ENCODE measurements around the gene MPZL3.
A peak's percentile ranks its signal among the peaks of the same experiment; 100 is the strongest.
"Not testable (repeated sequence)": the region's sequence is repeated elsewhere in the genome, so short reads cannot be mapped to it uniquely, and the experiment has no call there.

MPZL3 gene

GRCh38 chr11:118211006-118211405 is 41.2 kb downstream of the MPZL3 start:
- DNase-seq, result no peak

GRCh38 chr11:118210323-118210722 is 41.8 kb downstream of the MPZL3 start:
- no peak for DNase-seq

- DNase-seq, result no peak
Measured at GRCh38 chr11:118209033-118209432, 43.1 kb downstream of the MPZL3 start.

DNA sequence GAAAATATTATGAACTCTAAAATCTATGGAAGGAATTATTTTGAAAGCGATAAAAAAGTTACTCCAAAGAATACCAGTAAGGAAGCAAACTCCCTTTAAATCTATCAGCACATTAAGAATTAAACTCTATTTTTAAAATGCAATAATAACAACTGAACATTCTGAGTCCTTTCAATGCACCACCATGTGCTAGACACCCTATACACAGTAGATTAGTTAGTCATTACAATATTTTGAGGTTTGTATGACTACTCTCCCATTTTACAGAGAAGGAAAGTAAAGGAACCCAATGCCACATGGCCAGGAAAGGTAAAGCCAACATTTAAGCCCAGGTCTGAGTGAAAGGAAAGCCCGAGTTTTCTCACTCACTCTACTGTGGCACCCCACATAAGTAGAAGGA is 45.1 kb downstream of the MPZL3 start:
- DNase-seq, result no peak

DNA sequence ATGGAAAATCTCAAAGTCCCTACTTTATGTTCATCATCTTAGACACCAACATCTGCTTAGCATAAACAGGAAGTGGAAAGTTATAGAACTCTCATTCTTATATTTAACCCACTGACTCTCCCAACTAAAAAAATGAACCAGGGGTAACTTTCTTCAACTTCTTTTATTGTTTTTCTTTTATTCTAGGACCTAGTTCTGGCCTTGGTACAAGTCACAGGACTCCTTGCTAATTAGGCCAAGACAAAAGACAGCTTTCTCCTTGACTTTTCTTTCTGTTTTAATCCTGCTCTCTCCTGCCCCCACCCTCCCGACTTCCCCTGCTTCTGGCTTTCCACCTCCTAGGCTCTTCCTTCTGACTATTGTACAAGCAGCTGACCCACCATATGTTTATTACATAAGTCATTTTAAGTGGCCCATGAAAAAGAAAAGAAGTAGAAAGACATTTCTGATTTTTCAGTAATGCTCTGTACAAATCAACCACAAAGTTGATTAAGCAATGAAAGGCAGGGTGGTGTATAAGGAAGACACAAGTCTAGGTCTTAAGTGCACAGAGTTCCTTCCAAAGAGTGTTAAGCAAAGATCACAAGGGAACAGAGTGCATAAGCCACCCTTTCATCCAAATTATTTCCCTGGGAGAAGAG is 45.7 kb downstream of the MPZL3 start:
- DNase-seq, result no peak

DNA sequence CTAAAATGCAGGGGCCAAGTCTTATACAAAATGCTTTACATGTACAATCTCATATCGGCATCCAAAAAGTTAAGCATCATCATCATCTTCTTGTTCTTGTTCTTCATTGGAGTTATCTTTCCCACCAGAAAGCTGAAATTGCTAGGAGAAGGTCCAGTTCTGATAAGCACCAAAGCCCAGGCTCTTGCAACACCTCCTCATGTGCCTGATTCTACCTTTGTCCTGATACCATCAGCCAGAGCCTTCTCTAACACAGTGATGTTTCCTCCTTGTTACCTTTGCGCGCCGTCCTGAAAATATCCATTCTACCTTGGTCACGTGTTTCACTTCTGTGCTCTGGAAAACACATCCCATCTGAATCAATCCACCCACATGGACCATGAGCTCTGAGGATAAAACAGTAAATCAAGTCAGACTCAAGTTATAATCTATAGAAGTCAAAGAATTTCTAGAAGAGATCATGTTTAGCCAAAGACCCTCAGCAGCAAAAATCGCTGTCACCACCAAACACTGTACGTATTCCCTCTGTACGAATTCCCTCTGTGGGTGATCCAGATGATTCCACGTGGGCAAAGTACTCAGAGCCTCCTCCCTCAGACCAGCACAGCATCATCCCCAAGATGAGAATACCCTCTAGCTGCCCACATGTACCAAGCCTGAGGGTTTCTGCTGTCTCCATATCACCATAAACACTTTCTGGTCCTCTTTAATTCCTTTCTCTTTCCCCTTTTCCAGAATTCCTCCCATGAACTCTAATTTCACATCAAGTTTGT is 46.4 kb downstream of the MPZL3 start:
- DNase-seq, result no peak

DNA sequence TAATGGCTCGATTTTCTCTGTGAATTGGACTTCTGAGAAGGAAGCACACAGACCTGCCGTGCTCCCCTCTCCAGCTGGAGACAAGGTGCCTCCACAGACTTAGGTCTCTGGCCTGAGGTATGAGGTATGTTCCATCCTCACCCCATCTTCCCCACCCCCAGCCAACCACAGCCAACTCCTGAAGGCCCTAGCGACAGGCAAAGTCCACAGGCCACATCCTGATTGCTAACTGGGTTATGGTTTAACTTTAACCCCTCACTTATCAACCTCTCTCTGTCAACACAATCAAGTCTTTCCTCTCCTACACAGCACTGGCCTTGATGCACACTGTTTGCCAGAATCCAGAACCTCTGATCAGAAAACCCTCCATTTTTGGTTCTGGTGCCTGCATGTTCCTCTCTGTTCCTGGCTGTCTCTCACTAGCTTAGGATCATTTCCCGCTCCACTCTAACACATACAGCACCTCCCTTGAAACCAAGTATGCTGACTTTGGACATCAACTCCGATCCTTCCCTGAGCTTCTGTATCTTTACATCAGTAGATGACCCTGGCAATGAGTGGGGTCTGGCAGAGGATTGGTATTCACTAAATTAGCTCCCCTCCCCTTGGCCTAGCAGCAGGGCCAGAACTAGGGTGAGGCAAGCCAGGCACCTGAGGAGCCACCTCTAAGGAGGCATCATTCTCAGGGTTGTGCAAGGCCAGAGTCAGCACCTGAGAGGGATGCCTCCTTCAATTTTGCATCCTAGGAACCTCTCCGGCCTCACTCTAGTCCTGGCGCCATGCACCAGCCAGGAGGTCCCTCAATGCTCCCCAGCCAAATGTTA is 49.4 kb downstream of the MPZL3 start:
- no peak for DNase-seq

DNA sequence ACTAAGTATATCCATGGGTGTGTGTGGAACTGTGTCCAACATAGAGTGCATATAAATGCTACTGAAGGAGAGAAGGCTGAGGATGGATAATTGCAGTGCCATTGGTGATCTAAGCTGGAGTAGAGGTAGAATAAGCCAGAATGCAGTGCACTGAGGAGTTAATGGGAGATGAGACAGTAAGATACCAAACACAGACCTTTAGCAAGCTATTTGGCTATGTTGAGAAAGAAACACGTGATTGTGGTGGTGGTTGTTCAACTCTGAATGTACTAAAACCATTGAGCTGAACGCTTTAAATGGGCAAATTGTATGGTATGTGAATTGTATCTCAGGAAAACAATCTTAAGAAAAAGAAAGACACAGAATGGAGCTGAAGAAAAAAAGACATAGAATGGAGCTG is 50.2 kb downstream of the MPZL3 start:
- DNase-seq, result no peak

DNA sequence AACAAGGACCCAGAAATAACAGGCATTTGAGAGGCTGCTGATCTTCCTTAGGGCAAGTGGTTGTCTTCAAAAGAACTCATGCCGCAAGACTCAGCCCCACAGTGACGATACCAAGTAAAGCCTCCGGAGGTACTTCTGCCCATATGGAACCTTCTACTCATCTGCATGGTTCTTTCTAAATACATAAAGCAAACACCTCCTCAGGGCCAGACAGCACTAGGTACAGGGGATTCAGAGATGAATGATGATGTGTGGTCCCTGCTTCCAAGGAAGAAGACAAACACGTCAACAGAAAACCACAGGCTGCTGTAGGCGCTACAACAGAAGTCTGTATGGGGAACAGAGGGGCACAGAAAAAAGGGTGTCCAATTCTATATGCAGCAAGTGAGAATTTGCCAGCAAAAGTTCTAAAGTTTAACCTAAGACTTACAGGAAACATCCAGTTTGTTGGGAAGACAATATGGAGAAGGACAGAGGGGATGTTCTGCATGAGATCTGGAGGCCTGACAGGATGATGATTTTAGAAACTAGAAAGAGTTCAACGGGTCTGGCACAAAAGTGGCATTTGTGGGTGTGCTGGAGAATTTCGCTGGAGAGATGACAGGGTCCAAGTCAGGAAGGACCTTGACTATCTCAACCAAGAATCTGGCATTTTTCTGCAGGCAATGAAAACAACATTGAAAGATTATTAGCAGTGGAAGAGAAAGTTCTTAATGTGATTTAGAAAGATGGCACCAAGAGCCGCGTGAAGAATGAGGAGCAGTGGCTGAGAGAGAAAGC is 51.1 kb downstream of the MPZL3 start:
- no peak for DNase-seq

DNA sequence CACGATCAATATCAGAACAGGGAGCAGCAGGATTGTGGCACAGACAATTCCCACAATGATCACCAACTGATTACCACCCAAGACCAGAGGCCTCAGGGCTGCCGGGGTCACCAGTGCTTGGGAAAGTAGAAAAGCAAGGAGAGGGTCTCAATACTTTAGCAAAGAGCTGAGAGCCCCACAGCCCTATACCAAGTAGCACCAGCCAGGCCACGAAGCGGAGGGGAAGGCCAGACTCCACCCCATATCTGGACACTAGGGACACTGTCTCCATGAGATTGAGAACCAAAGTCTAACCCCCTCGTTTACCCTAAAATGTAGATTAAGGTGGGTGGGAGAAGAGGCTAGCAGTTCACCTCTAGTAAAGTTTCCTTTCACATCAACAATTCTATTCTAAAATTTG is 51.7 kb downstream of the MPZL3 start:
- DNase-seq, result no peak

GRCh38 chr11:118199135-118199534 is 53.0 kb downstream of the MPZL3 start:
- no peak for DNase-seq

DNA sequence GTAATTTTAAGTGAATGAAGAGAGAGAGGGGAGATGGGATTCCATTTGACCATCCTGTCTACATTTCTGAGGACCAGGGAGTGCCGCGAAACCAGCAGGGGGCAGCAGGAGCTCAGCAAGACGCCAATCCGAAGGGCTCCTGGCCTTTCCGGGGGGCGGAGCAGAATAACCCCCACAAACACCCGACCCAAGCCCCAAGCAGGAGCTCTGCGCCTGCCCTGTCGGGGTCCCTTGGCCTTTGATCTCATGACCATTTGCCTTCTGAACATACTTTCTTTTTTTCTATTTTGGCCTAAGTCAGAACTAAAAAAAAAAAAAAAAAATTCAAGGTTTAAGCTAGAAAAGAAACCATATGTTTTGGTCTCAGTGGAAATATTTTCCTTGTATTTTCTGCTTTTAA is 53.8 kb downstream of the MPZL3 start:
- peak; percentile 8 to 45 for DNase-seq

GRCh38 chr11:118194835-118195627 is 57.1 kb downstream of the MPZL3 start:
- no peak for DNase-seq

DNA sequence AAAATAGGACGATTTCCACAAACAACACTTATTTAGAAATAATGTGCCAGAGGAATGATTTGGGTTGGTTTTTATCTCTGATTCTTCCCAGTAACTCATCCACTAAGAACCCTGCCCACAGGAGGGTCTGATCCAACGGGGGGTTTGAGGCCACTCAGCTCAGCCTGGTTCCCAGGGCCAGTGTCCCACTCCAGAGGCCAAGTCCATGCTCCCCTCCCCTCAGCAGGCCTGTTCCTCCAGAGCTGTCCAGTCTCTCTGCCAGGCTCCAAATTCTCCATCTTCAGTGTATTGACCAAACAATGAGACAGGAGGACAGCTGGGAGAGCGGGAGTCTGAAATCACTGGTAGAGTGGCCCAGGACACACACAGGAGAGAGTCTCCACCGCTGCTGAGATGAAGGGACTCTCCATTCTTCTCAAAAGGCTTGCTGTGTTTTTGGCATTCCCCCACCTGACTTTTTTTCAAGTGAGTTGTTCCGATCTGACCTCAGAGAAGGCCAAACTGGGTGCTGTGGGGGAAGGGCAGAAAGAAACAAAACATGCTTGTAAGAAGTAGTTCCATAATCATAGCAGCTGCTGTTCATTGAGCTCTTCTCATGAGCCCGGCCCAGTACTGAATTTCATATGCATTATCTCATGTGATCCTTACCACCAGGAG is 58.1 kb downstream of the MPZL3 start:
- DNase-seq, result no peak

- DNase-seq, result not testable (repeated sequence)
Measured at GRCh38 chr11:118192817-118193216, 59.3 kb downstream of the MPZL3 start.

- DNase-seq, result not testable (repeated sequence)
Measured at GRCh38 chr11:118190942-118191506, 61.1 kb downstream of the MPZL3 start.

GRCh38 chr11:118186346-118187107 is 65.6 kb downstream of the MPZL3 start:
- DNase-seq, result no peak

DNA sequence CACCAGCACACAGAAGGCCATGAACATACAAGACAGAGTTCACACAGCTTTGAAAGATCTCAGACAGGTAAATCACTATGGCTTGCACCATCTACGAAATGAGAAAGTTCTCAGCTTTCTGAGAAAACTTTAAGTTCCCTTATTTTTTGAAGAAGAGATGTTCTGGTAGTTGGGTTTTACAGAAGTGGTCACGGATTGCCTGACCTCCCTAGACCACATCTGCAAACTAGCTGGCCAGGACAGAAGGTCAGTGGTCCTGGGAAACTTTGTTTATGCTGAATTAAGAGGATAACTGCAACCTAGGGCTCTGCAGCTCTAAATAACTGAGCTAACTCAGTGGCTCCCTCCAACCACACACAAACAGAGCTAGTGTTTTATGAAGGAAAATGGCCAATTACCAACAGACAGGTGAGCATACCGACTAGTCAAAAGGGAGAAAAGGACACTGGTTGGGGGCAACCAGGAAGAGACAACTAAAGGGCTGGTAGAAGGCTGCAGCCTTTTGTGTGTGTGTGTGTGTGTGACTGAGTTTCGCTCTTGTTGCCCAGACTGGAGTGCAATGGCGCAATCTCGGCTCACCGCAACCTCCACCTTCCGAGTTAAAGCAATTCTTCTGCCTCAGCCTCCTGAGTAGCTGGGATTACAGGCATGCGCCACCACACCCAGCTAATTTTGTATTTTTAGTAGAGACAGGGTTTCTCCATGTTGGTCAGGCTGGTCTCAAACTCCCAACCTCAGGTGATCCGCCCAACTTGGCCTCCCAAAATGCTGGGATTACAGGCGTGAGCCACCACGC is 67.2 kb downstream of the MPZL3 start:
- no peak for DNase-seq

- not testable (repeated sequence) for DNase-seq
Measured at GRCh38 chr11:118183691-118184090, 68.5 kb downstream of the MPZL3 start.

All from SHP77 (cell line).